ENCODE data around the gene LOXL3.

Gene LOXL3

DNA sequence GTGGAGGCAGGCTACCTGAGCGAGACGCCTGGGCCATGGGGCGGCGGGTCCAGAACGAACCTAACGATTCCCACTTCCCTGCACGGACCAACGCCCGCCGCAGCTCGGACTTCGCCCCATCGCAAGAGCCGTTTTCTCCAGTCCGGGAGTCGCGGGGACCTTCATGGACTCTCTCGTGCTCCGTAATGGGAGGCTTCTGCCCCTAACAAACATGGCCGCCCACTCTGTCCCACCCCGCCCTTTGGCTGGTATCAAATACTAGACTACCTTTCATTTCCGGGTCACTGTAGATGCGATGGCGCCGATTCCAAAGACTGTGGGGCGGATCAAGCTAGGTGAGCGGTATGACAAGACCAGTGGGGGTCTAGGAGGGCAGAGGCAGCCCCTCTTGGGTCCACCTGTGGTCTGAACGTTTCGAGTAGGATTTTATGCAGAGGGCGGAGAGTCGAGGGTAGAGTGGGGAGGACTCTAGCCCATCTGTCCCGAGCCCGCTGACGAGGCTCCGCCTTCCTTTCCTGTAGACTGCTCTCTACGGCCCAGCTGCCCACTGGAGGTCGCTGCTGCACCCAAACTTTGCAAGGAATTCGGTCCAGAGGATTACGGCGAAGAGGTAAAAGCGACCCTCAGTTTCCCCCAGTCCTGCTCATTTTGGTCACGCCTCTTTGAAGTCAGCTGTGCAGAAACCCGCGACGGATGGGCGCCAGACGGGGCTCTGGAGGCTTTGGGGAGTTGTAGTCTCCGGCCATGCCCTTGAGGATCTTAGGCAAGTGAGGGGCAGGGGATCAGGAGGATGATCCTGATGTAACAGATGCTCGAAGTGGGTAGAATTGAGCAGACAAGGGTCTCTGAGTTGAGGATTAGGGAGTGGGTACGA is 70.7 kb downstream of the LOXL3 start, which contains the start of the genes CCDC142 and TTC31:
Gene CCDC142 (minus strand): TSS at position 198 of the 874 bp plus-strand sequence. CDS start 161 bp downstream, at position 37.
Gene TTC31 (plus strand): TSS at position 281 of the 874 bp plus-strand sequence. CDS start 15 bp downstream, at position 296.
- peak; percentile 97 for DNase-seq
